GM13977 (cell line): Measurements from ENCODE around the gene GNB1.

Experiments used
- DNase-seq: peaks from one replicate; pipeline ENCODE4 v3.0.0; 2012; ENCODE audit warnings: low spot score
- CTCF ChIP-seq: IDR thresholded peaks from 2 replicates; pipeline ENCODE4 v1.5.1; 2012; ENCODE audit warnings: mild to moderate bottlenecking, control low read depth; ENCODE audit not compliant: insufficient read depth; ENCODE audit errors: extremely low read depth, missing control alignments
- in situ Hi-C: fragments of 300-500 bp; cut with MboI; formaldehyde crosslinking; loops from one replicate; pipeline ENCODE4 v1.12.0; 2022; ENCODE audit warnings: low sequenced_read_pairs, low pct_unique_long_range_greater_than_20kb, mixed read lengths, inconsistent platforms; ENCODE audit not compliant: unreplicated experiment

Gene GNB1

GRCh38 chr1:1847061-1847850 lies 43.6 kb downstream of the GNB1 start:
- DNase-seq, result no peak
- TF ChIP-seq CTCF, result no peak
- in situ Hi-C loops, result no loop called here

- no peak for DNase-seq
- in situ Hi-C loops, result no loop called here
- no peak for TF ChIP-seq CTCF
Measured at GRCh38 chr1:1846386-1846918, 44.4 kb downstream of the GNB1 start.

GRCh38 chr1:1842360-1843146 lies 48.3 kb downstream of the GNB1 start:
- no peak for TF ChIP-seq CTCF

GRCh38 chr1:1841575-1841995 lies 49.3 kb downstream of the GNB1 start:
- no peak for DNase-seq
- peak; percentile 8 for TF ChIP-seq CTCF
- in situ Hi-C loops, result no loop called here

More at GRCh38 chr1:1842360-1843146, 48.3 kb downstream of the GNB1 start:
- in situ Hi-C loops, result no loop called here
- no peak for DNase-seq

DNA sequence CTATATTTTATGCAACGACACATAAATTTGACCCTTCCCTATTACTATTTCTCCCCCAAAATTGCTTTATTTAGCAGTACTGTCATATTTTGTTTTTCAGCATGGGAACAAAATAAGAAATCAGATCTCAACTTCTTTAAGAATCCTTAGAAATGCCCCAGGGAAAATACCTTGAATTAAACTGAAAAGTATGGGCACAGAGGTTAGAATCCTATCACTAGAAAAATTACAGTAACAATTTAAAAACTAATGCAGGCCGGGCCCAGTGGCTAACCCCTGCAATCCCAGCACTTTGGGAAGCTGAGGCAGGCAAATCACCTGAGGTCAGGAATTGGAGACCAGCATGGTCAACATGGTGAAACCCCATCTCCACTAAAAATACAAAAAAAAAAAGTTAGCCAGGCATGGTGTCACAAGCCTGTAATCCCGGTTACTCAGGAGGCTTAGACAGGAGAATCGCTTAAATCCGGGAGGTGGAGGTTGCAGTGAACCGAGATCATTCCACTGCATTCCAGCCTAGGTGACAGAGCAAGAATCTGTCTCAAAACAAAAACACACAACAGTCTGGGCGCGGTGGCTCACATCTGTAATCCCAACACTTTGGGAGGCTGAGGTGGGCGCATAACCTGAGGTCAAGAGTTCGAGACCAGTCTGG lies 51.4 kb downstream of the GNB1 start:
- in situ Hi-C loops, result no loop called here
- no peak for TF ChIP-seq CTCF
- DNase-seq, result no peak

GRCh38 chr1:1836119-1836518 lies 54.8 kb downstream of the GNB1 start:
- no peak for TF ChIP-seq CTCF
- DNase-seq, result no peak
- in situ Hi-C loops, result no loop called here
